Keratinocyte (primary cell): ENCODE measurements around the gene PRSS8. TPM values are rescaled to one million over a fixed set of nuclear protein-coding genes. Genes with fewer than 3 reads are reported as not detected.
"Not testable (repeated sequence)": the region's sequence is repeated elsewhere in the genome, so short reads cannot be mapped to it uniquely, and the experiment has no call there.

Experiments used
- DNase-seq: peaks from one replicate; pipeline ENCODE4 v3.0.0-alpha.2; 2011; ENCODE audit warnings: low read depth, missing footprints, low spot score
- FAIRE-seq: peaks from 2 replicates; lab custom pipeline; 2011; peaks lifted over from hg19 to GRCh38; lab: Jason Lieb, UNC
- H2AFZ ChIP-seq: 2 replicates; pipeline ENCODE4 v1.6.0; 2012; ENCODE audit warnings: low read length, control low read depth, inconsistent platforms; ENCODE audit not compliant: control insufficient read depth
- H3K27ac ChIP-seq: 2 replicates; pipeline ENCODE4 v1.5.1; 2011; ENCODE audit warnings: low read length; ENCODE audit not compliant: control insufficient read depth, insufficient read depth
- H3K27me3 ChIP-seq: 3 replicates; pipeline ENCODE4 v1.6.0; 2011; ENCODE audit warnings: low read length; ENCODE audit not compliant: control insufficient read depth, insufficient read depth; ENCODE audit errors: extremely low read depth
- H3K36me3 ChIP-seq, 2 experiments: 2 replicates in 1 of 2; 3 replicates in 1 of 2; pipeline ENCODE4 v1.5.1; 2011; ENCODE audit warnings: low read length in 2 of 2, mild to moderate bottlenecking in 1 of 2; ENCODE audit not compliant: control insufficient read depth in 2 of 2, insufficient read depth in 2 of 2; ENCODE audit errors: extremely low read depth in 1 of 2
- H3K4me1 ChIP-seq: 3 replicates; pipeline ENCODE4 v1.5.1; 2011; ENCODE audit warnings: low read length; ENCODE audit not compliant: control insufficient read depth, insufficient read depth; ENCODE audit errors: extremely low read depth
- H3K4me2 ChIP-seq: 3 replicates; pipeline ENCODE4 v1.6.0; 2011; ENCODE audit warnings: low read depth, low read length; ENCODE audit not compliant: control insufficient read depth, insufficient read depth; ENCODE audit errors: extremely low read depth
- H3K4me3 ChIP-seq, 3 experiments: fragments of 200-600 bp in 1 of 3; sonication (generic) in 1 of 3; 2 replicates in 2 of 3; 3 replicates in 1 of 3; pipeline ENCODE4 v1.5.1; 2011 to 2016; ENCODE audit warnings: low read length in 3 of 3, mild to moderate bottlenecking in 3 of 3, control low read depth in 2 of 3, inconsistent platforms in 1 of 3, low read depth in 1 of 3, mixed read lengths in 1 of 3, mixed run types in 1 of 3, moderate library complexity in 1 of 3; ENCODE audit not compliant: control insufficient read depth in 2 of 3, insufficient read depth in 2 of 3; ENCODE audit errors: extremely low read depth in 1 of 3
- H3K79me2 ChIP-seq: 2 replicates; pipeline ENCODE4 v1.6.0; 2012; ENCODE audit warnings: low read length; ENCODE audit not compliant: control insufficient read depth, insufficient read depth
- H3K9ac ChIP-seq: 3 replicates; pipeline ENCODE4 v1.6.0; 2011; ENCODE audit warnings: low read length; ENCODE audit not compliant: control insufficient read depth, insufficient read depth; ENCODE audit errors: extremely low read depth
- H3K9me1 ChIP-seq: 3 replicates; pipeline ENCODE4 v1.6.0; 2011; ENCODE audit warnings: low read length; ENCODE audit not compliant: control insufficient read depth, insufficient read depth; ENCODE audit errors: extremely low read depth
- H3K9me3 ChIP-seq: 2 replicates; pipeline ENCODE4 v1.5.1; 2012; ENCODE audit warnings: low read depth, low read length; ENCODE audit not compliant: control insufficient read depth
- H4K20me1 ChIP-seq: 3 replicates; pipeline ENCODE4 v1.6.0; 2011; ENCODE audit warnings: low read length; ENCODE audit not compliant: control insufficient read depth, insufficient read depth; ENCODE audit errors: extremely low read depth
- CTCF ChIP-seq, 3 experiments: IDR thresholded peaks in 1 of 3; conservative IDR thresholded peaks in 1 of 3; optimal IDR thresholded peaks in 1 of 3; 2 replicates in 2 of 3; 3 replicates in 1 of 3; pipeline versions ENCODE3 to v1.5.1; 2011; ENCODE audit warnings: low read length in 3 of 3, mild to moderate bottlenecking in 3 of 3, moderate library complexity in 2 of 3, control low read depth in 1 of 3, inconsistent platforms in 1 of 3; ENCODE audit not compliant: insufficient read depth in 2 of 3; ENCODE audit errors: extremely low read depth in 1 of 3
- EZH2 ChIP-seq: IDR thresholded peaks from one replicate; pipeline ENCODE4 v1.6.1; 2012; ENCODE audit warnings: inconsistent platforms, mild to moderate bottlenecking, low read length, moderate library complexity
- dilution Hi-C: fragments of 300-500 bp; cut with MboI; formaldehyde crosslinking; loops from one replicate; pipeline ENCODE4 v1.7.0; 2020; ENCODE audit warnings: low sequenced_read_pairs; ENCODE audit not compliant: extremely low pct_ligation_motif_present
- polyA plus RNA-seq, 5 experiments: library from polyadenylated mRNA; depleted of rRNA in 3 of 5; stranded (reverse) in 3 of 5; stranded (forward) in 1 of 5; unstranded in 1 of 5; fragments of >200 nt; gene quantifications; 1 replicate in 1 of 5; 2 replicates in 3 of 5; 3 replicates in 1 of 5; pipeline versions ENCODE4 v1.2.1 to v1.2.3, GENCODE V29; 2011 to 2012; ENCODE audit warnings: missing spikeins in 2 of 5, low read depth in 1 of 5, low replicate concordance in 1 of 5

Gene PRSS8
- polyA plus RNA-seq, 1 donor (not counting 4 experiments of a cell fraction or from before 2014, with no cell fraction given): 31.2 TPM

GRCh38 chr16:31138621-31139578 is 3.4 kb upstream of the PRSS8 start:
- TF ChIP-seq EZH2 (no peak), CTCF (optimal IDR thresholded peaks at IDR 0.05 in 1 of 3, IDR thresholded peaks at IDR 0.05 in 1 of 3, conservative IDR thresholded peaks at IDR 0.05 in 1 of 3; ENCODE audit: extremely low read depth in 1 of 3, insufficient read depth in 2 of 3, low read length in 3 of 3) (no peak)
- Histone ChIP-seq H3K9ac (peak overlapping the region; percentile 43), H4K20me1 (peaks cover 1% of the 10 kb centered on the region), H2AFZ (peak overlapping the region; percentile 50), H3K36me3 (no peaks in the 10 kb centered on the region), H3K27ac (peak overlapping the region; percentile 68), H3K4me3 (peak overlapping the region in 2 of 3 experiments; percentile 21 to 30), H3K9me1 (peaks cover 3% of the 10 kb centered on the region), H3K4me1 (peaks cover 49% of the 10 kb centered on the region), H3K79me2 (peaks cover 14% of the 10 kb centered on the region), H3K9me3 (no peaks in the 10 kb centered on the region), H3K27me3 (no peaks in the 10 kb centered on the region), H3K4me2 (peak overlapping the region; percentile 63)
- DNase-seq: peak; percentile 75
- dilution Hi-C loops: no loop called here
- FAIRE-seq: peak; percentile 84

GRCh38 chr16:31136822-31137499 is 1.4 kb upstream of the PRSS8 start:
- DNase-seq, H3K4me2 ChIP-seq, H4K20me1 ChIP-seq, H3K4me3 ChIP-seq, FAIRE-seq, dilution Hi-C loops, H3K27me3 ChIP-seq, H3K9me1 ChIP-seq, H2AFZ ChIP-seq, H3K9me3 ChIP-seq, H3K9ac ChIP-seq, H3K27ac ChIP-seq: not testable (repeated sequence)
- H3K4me1 ChIP-seq: peaks cover 64% of the 10 kb centered on the region
- H3K79me2 ChIP-seq: peaks cover 29% of the 10 kb centered on the region
- peaks cover 9 to 13% of the 10 kb centered on the region in 2 experiments for H3K36me3 ChIP-seq
